Activated CD4-positive, alpha-beta T cell treated with anti-CD3 and anti-CD28 coated beads, Interleukin-2, amount 50 U/mL, for 24 hours (primary cell): ENCODE measurements around the gene PACSIN3.
"Not testable (repeated sequence)": the region's sequence is repeated elsewhere in the genome, so short reads cannot be mapped to it uniquely, and the experiment has no call there.

Experiments
- DNase-seq, 2 donors: peaks; one replicate each; pipeline ENCODE4 v3.0.0-alpha.2; 2020; ENCODE audit warnings: low read depth in 1 of 2, low spot score in 1 of 2

Gene PACSIN3

GRCh38 chr11:47186076-47186699 lies at the start of gene PACSIN3:
Gene PACSIN3, minus strand, starts transcription at chr11:47186434. Its CDS starts 3,707 bp downstream, at chr11:47182727.
- no peak for DNase-seq

- no peak for DNase-seq
Measured at GRCh38 chr11:47235163-47235562, 48.9 kb upstream of the PACSIN3 start.

- DNase-seq, result peak in 1 of 2 donors; percentile 32
Measured at GRCh38 chr11:47234669-47235100, 48.5 kb upstream of the PACSIN3 start.

- DNase-seq, result no peak
Measured at GRCh38 chr11:47233989-47234668, 47.9 kb upstream of the PACSIN3 start.

GRCh38 chr11:47233051-47233450 lies 46.8 kb upstream of the PACSIN3 start:
- DNase-seq, result no peak

GRCh38 chr11:47229161-47229560 lies 42.9 kb upstream of the PACSIN3 start:
- no peak for DNase-seq

GRCh38 chr11:47225552-47226400 lies 39.5 kb upstream of the PACSIN3 start:
- peak in 1 of 2 donors; percentile 38 for DNase-seq

- DNase-seq, result no peak
Measured at GRCh38 chr11:47222696-47223095, 36.5 kb upstream of the PACSIN3 start.

GRCh38 chr11:47220401-47220821 lies 34.2 kb upstream of the PACSIN3 start:
- no peak for DNase-seq

- peak; percentile 52 to 80 for DNase-seq
Measured at GRCh38 chr11:47216121-47216798, 30.0 kb upstream of the PACSIN3 start.

- DNase-seq, result peak in 1 of 2 donors; percentile 13
Measured at GRCh38 chr11:47215366-47215910, 29.2 kb upstream of the PACSIN3 start.

- peak; percentile 73 to 80 for DNase-seq
Measured at GRCh38 chr11:47213950-47214565, 27.8 kb upstream of the PACSIN3 start.

GRCh38 chr11:47212938-47213337 lies 26.7 kb upstream of the PACSIN3 start:
- no peak for DNase-seq

GRCh38 chr11:47208628-47209027 lies 22.4 kb upstream of the PACSIN3 start:
- DNase-seq, result no peak

GRCh38 chr11:47208008-47208552 lies 21.8 kb upstream of the PACSIN3 start:
- not testable (repeated sequence) for DNase-seq

GRCh38 chr11:47207459-47207858 lies 21.2 kb upstream of the PACSIN3 start:
- no peak for DNase-seq

GRCh38 chr11:47206577-47206976 lies 20.3 kb upstream of the PACSIN3 start:
- DNase-seq, result not testable (repeated sequence)

GRCh38 chr11:47204637-47204989 lies 18.4 kb upstream of the PACSIN3 start:
- no peak for DNase-seq

- DNase-seq, result no peak
Measured at GRCh38 chr11:47202576-47202975, 16.3 kb upstream of the PACSIN3 start.

GRCh38 chr11:47201015-47201414 lies 14.8 kb upstream of the PACSIN3 start:
- DNase-seq, result no peak
